IPS-15b (cell line): ENCODE data around the gene POU4F1.
A peak's percentile ranks its signal among the peaks of the same experiment; 100 is the strongest.

Source experiments
- H3K27me3 ChIP-seq: one replicate; pipeline ENCODE4 v1.6.1; 2013; ENCODE audit warnings: low read length; ENCODE audit not compliant: control insufficient read depth, insufficient read depth
- H3K36me3 ChIP-seq: one replicate; pipeline ENCODE4 v1.6.1; 2013; ENCODE audit warnings: low read length; ENCODE audit not compliant: control insufficient read depth, insufficient read depth
- H3K4me1 ChIP-seq: one replicate; pipeline ENCODE4 v1.6.1; 2013; ENCODE audit warnings: mild to moderate bottlenecking, low read length; ENCODE audit not compliant: control insufficient read depth, insufficient read depth
- H3K4me3 ChIP-seq: one replicate; pipeline ENCODE4 v1.5.1; 2013; ENCODE audit warnings: low read depth, low read length
- H3K9ac ChIP-seq: one replicate; pipeline ENCODE4 v1.6.1; 2013; ENCODE audit warnings: low read depth, mild to moderate bottlenecking, low read length
- H3K9me3 ChIP-seq: one replicate; pipeline ENCODE4 v1.6.1; 2013; ENCODE audit warnings: mild to moderate bottlenecking, low read length; ENCODE audit not compliant: control insufficient read depth, insufficient read depth

Gene POU4F1

DNA sequence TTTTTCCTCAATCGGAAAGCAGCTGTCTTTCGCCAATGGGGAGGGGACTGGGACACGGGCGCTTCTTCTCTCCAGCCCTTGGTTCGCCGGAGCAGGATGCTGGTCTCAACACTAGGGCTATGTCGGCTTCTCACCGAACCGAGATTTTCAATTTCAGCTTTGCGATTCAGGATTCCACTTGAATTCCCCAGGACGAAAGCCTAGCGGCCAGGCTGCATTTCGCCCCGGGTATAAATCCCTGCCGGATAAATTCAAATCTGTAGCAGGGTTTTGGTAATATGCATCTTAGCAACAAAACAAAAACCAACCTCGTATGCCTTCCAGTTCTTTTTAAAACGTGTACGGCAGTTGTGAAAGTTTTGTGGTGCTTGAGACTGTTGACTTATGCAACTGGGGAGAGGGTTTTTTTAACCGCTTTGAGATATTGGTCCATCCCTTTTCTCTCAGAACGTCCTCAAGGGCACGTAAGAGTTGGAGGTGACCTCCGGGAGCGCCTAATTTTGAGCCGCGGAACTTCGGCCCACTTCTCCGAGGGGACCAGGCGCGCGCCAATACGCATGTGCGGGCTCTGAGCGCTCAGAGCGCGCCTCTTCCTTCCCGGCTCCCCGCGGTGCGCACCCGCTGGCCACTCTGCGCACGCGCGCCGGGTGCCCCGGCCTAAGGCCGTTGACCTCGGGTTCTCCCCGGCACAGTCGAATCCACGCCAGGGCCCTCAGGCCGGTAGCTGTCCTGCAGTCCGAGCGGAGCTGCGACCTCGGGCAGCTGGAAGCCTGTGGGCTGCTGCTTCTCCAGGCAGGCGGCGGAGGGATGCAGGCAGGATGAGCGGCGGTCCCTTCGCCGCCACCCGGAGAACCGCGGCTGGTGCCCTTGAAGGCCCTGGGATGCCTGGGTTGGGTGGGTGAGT lies 7.6 kb downstream of the POU4F1 start:
- Histone ChIP-seq H3K36me3 (no peaks in the 10 kb centered on the region), H3K9me3 (no peaks in the 10 kb centered on the region), H3K9ac (no peak overlapping the region), H3K27me3 (peaks cover 99% of the 10 kb centered on the region), H3K4me1 (peaks cover 10% of the 10 kb centered on the region), H3K4me3 (peak overlapping the region; percentile 58)

DNA sequence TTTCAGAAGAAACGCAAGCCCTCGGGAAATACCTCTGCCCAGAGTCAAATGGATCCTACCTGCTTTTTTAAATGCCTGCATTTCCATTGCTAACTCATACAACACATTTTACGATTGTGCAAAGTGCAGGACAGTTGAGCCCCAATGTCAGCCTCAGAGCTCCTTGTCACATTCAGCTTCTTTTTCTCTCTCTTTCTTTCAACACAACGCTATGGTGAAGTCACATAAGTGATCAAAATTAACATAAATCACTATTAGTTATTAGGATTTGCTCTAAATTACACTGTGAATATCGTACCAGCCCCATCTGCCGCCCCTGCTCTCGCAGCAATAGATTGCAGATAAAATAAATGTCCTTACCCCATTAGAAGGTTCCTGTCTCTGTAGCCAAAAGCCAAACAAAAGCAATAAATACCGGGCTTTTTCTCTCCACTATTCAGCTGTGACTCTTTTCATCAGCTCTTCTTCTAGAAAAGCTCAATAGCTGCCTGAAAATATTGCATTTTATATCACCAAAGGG lies 8.8 kb downstream of the POU4F1 start:
- no peak overlapping the region for H3K9ac ChIP-seq
- peak overlapping the region; percentile 45 for H3K4me3 ChIP-seq
- peaks cover 10% of the 10 kb centered on the region for H3K4me1 ChIP-seq
- peaks cover 99% of the 10 kb centered on the region for H3K27me3 ChIP-seq
- no peaks in the 10 kb centered on the region for H3K36me3 ChIP-seq
- no peaks in the 10 kb centered on the region for H3K9me3 ChIP-seq

DNA sequence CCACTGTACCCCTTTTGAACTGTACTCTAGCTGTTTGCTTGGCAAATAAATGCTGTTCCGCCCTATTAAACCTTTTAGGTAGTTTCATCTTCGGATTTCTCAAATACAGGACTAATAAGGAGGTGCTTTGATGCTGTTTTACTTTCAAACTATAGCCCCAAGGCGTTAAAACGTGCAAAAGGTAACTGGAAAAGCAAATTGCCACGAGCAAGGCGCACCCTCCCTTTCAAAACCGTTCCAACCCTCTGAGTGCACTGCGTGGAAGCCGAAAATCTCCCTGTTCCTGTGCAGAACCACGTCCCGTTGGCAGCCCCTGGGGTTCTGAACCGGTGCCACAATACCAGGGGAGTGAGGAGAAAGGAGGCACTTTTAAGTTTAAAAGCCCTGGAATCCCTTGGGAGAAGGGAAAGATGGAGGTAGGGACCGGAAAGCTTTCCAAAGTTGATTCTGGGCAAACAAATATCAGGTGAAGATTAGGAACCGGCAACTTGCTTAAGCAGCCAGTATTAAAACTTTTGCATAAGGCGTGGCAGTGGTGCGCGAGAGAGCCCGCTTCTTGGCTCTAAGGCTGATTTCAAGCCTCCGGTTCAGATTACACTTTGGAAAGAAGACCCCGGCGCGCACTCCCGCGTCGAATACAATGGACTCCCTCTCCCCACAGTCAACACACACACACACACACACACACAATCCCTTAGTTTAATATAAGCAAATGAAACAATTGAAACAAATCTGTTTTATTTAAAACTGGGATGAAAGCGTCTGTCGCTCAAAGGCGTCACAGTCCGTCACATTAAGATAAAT lies 9.5 kb downstream of the POU4F1 start:
- peaks cover 99% of the 10 kb centered on the region for H3K27me3 ChIP-seq
- no peak overlapping the region for H3K9ac ChIP-seq
- H3K36me3 ChIP-seq = no peaks in the 10 kb centered on the region
- peaks cover 10% of the 10 kb centered on the region for H3K4me1 ChIP-seq
- peak overlapping the region; percentile 45 for H3K4me3 ChIP-seq
- no peaks in the 10 kb centered on the region for H3K9me3 ChIP-seq

DNA sequence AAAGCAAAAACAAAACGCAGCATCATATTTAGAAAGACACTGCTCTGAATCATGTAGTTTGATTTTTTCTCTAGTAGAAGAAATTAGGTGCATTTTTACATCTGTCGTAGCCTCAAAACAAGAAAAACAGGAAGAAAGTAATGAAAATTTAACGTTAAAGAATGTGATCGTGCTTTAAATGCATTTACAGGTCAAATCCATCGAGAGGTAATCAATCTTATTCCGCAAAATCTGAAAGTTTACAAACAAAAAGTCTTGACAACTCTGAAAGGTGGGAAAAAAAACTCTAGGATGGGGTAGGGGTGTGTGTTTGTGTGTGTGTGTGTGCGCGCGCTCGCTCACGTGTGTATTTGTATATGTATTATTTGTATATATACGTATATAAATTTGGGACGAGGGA lies 10.2 kb downstream of the POU4F1 start:
- no peak overlapping the region for H3K4me3 ChIP-seq
- peaks cover 10% of the 10 kb centered on the region for H3K4me1 ChIP-seq
- H3K27me3 ChIP-seq = peaks cover 99% of the 10 kb centered on the region
- H3K9me3 ChIP-seq = no peaks in the 10 kb centered on the region
- no peaks in the 10 kb centered on the region for H3K36me3 ChIP-seq
- H3K9ac ChIP-seq = no peak overlapping the region

DNA sequence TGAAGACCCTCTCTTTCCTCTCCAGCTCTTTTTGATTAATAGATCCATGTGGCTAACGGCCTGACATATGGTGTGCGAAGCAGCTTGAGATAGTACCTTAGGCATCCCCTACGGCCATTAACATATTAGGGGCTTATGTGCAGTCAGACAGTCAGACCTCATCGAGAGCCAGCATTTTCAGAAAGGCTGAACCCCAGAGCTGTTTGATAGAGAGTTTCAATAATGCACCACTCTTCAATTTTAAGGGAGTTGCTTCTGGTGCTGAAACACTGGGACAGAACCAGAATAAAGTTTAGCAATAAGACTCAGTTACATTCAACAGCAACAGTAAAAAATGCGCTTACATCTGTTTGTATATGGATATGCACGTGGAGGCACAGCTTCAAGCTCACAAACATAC lies 10.8 kb downstream of the POU4F1 start:
- H3K27me3 ChIP-seq = peaks cover 99% of the 10 kb centered on the region
- H3K4me3 ChIP-seq = no peak overlapping the region
- no peaks in the 10 kb centered on the region for H3K36me3 ChIP-seq
- no peaks in the 10 kb centered on the region for H3K9me3 ChIP-seq
- H3K9ac ChIP-seq = no peak overlapping the region
- H3K4me1 ChIP-seq = peaks cover 10% of the 10 kb centered on the region

DNA sequence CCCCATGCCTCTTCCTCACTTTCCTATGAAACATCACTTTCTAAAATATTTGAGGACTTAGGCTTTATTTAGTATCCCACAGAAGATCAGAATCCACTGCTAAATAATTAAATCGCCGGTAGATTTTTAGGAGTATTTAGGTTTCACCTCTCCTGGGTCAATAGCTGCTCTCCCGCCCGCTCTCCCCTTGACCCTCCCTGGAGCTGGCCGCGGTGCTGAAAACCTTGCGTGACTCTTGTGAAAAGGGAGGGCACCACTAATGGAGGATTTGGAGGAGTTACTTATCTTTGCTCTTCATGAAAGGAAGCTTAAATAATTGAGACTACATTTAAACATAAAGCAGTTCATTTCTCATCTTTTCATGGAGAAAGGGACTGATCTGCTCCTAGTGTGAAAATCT lies 14.1 kb downstream of the POU4F1 start:
- H3K4me1 ChIP-seq = peaks cover 3% of the 10 kb centered on the region
- H3K9ac ChIP-seq = no peak overlapping the region
- no peaks in the 10 kb centered on the region for H3K36me3 ChIP-seq
- no peaks in the 10 kb centered on the region for H3K9me3 ChIP-seq
- H3K27me3 ChIP-seq = peaks cover 85% of the 10 kb centered on the region
- H3K4me3 ChIP-seq = no peak overlapping the region

DNA sequence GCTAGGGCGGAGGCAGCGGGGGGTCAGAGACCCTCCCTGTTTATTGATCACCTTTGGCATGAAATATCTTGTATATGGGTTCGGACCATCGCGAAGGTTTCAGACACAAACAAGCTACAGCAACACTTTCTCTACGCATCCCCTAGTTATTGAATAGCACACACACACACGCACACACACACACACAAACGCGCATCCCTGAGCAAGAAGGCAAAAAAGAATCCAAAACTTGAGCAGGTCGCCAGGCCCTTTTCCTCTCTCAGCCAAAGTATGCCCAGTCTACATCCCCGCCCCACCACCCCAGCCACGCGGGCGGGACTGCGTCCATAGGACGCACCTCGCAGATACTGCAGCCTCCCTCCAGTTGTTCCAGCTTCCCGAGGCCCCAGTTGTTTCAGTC lies 16.0 kb downstream of the POU4F1 start:
- Histone ChIP-seq H3K4me1 (no peaks in the 10 kb centered on the region), H3K4me3 (peak overlapping the region; percentile 38), H3K9me3 (no peaks in the 10 kb centered on the region), H3K9ac (no peak overlapping the region), H3K36me3 (no peaks in the 10 kb centered on the region), H3K27me3 (peaks cover 67% of the 10 kb centered on the region)

DNA sequence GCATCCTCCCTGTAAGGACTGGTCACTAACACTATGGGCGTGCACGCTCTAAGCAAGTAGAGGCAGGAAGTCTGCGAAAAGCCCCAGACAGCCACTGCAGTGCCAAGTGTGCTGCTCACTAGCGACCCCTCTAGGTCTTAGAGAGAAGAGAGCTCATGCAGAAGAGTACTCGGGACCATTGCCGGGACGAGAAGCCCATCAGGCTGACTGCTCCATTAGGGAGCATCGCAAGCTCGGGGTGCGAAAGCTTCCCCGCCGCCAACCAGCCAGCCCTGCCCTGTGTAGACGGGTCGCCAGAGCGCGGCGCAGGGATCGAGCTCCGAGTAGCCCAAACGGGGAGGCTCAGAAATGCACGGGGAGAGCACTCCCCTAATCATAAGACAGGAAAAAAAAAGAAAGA lies 16.6 kb downstream of the POU4F1 start:
- no peaks in the 10 kb centered on the region for H3K9me3 ChIP-seq
- peak overlapping the region; percentile 12 for H3K4me3 ChIP-seq
- H3K27me3 ChIP-seq = peaks cover 60% of the 10 kb centered on the region

DNA sequence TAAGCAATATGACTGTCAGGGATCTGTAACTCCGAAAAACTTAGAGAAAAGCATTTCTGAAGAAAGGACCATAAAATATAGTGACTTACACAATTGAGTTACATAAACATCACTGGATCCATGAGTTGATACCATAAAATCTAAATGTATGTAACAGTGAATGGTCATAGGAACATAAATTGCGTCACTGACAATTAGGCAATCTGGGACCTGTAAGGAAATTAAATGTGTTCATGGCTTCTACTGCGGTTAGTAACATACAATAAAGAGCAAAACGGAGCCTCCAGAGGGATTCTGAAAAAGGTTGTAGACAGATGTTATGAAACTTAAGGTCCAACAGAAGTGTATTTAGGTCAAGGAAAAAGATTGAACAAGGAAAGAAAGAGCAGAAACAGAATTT lies 27.1 kb downstream of the POU4F1 start:
- Histone ChIP-seq H3K4me1 (no peaks in the 10 kb centered on the region), H3K4me3 (no peak overlapping the region), H3K9ac (no peak overlapping the region), H3K9me3 (no peaks in the 10 kb centered on the region), H3K27me3 (no peaks in the 10 kb centered on the region), H3K36me3 (no peaks in the 10 kb centered on the region)

More for the DNA sequence above, 16.6 kb downstream of the POU4F1 start:
- Histone ChIP-seq H3K36me3 (no peaks in the 10 kb centered on the region), H3K4me1 (no peaks in the 10 kb centered on the region), H3K9ac (no peak overlapping the region)

DNA sequence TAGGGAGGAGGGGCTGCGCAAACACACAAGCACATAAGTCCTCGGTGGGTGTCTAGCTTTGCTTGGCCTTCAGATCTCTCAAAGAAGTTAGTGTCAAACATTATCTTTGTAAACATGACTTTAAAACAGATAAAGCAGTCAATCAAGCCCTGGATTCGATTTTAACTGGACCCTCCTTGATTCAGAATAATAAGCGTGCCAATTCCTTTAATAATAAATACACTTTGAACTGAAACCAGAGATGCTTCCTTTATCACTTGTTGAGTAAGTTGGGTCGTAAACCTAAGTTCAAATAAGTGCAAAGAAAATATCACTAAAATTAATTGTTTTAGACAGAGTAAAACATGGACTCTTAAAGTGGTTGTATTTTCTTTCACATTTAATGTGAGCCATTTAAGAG lies 30.9 kb downstream of the POU4F1 start:
- Histone ChIP-seq H3K4me3 (no peak overlapping the region), H3K9ac (no peak overlapping the region), H3K9me3 (no peaks in the 10 kb centered on the region), H3K36me3 (no peaks in the 10 kb centered on the region), H3K4me1 (peaks cover 2% of the 10 kb centered on the region), H3K27me3 (no peaks in the 10 kb centered on the region)

DNA sequence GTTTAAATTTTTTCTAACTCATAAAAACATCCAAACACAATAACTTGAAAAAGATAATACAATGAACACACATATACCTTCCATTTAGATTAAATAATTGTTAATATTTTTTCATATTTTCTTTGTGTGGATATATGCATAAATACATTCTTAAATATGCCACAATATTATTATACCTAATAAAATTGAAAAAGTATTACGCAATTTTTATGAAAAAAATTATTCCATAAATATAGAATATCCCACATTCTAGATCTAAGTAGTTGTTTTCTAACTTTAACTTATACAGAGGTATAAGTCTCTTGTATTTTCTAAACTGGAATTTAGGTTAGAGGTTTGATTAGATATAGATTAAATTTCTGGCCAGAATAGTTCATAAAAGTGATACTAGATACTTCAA lies 34.3 kb downstream of the POU4F1 start:
- Histone ChIP-seq H3K27me3 (no peaks in the 10 kb centered on the region), H3K9me3 (no peaks in the 10 kb centered on the region), H3K4me3 (no peak overlapping the region), H3K36me3 (no peaks in the 10 kb centered on the region), H3K4me1 (peaks cover 2% of the 10 kb centered on the region), H3K9ac (no peak overlapping the region)
